HG02852 (cell line): Measurements from ENCODE around the gene CRTAC1.
"Not testable (repeated sequence)": the region's sequence is repeated elsewhere in the genome, so short reads cannot be mapped to it uniquely, and the experiment has no call there.

Experiments
- ATAC-seq: cut with Tn5 transposase; IDR thresholded peaks from one replicate; pipeline ENCODE4 v1.9.1; 2021; ENCODE audit warnings: mild to moderate bottlenecking, moderate library complexity; ENCODE audit not compliant: unreplicated experiment

CRTAC1 gene

GRCh38 chr10:97849687-97850402, 180.6 kb downstream of the CRTAC1 start, which contains the start of gene GOLGA7B:
Gene GOLGA7B (plus strand): TSS chr10:97849843. CDS start chr10:97850304, 461 bp downstream.
- ATAC-seq = no peak

- ATAC-seq = no peak
These were observed 181.2 kb downstream of the CRTAC1 start for GRCh38 chr10:97849103-97849686.

GRCh38 chr10:97844678-97845077, 185.7 kb downstream of the CRTAC1 start:
- ATAC-seq = no peak

GRCh38 chr10:97843972-97844371, 186.4 kb downstream of the CRTAC1 start:
- ATAC-seq = not testable (repeated sequence)

GRCh38 chr10:97843281-97843671, 187.1 kb downstream of the CRTAC1 start:
- ATAC-seq = no peak

- ATAC-seq = no peak
These were observed 187.7 kb downstream of the CRTAC1 start for GRCh38 chr10:97842656-97843280.

GRCh38 chr10:97842114-97842513, 188.3 kb downstream of the CRTAC1 start:
- ATAC-seq = not testable (repeated sequence)

- not testable (repeated sequence) for ATAC-seq
These were observed 189.3 kb downstream of the CRTAC1 start for GRCh38 chr10:97841166-97841565.

- ATAC-seq = no peak
These were observed 192.3 kb downstream of the CRTAC1 start for GRCh38 chr10:97838091-97838490.

- ATAC-seq = no peak
These were observed 194.0 kb downstream of the CRTAC1 start for GRCh38 chr10:97836446-97836845.

- no peak for ATAC-seq
These were observed 199.2 kb downstream of the CRTAC1 start for GRCh38 chr10:97831259-97831658.

- ATAC-seq = no peak
These were observed 200.4 kb downstream of the CRTAC1 start for GRCh38 chr10:97830064-97830463.

GRCh38 chr10:97828721-97829120, 201.7 kb downstream of the CRTAC1 start:
- no peak for ATAC-seq

GRCh38 chr10:97827702-97828291, 202.6 kb downstream of the CRTAC1 start:
- ATAC-seq = no peak

GRCh38 chr10:97826892-97827291, 203.5 kb downstream of the CRTAC1 start:
- ATAC-seq = no peak

- no peak for ATAC-seq
These were observed 205.2 kb downstream of the CRTAC1 start for GRCh38 chr10:97825020-97825760.

GRCh38 chr10:97823734-97824133, 206.7 kb downstream of the CRTAC1 start:
- no peak for ATAC-seq

GRCh38 chr10:97822261-97822687, 208.1 kb downstream of the CRTAC1 start:
- no peak for ATAC-seq

- no peak for ATAC-seq
These were observed 208.9 kb downstream of the CRTAC1 start for GRCh38 chr10:97821308-97822038.

- no peak for ATAC-seq
These were observed 210.2 kb downstream of the CRTAC1 start for GRCh38 chr10:97820096-97820704.
